Subcutaneous adipose tissue (tissue), 4 donors: ENCODE measurements around the gene VWA3B. TPM values are rescaled to one million over a fixed set of nuclear protein-coding genes. Genes with fewer than 3 reads are reported as not detected.

ENCODE experiments used
- CTCF ChIP-seq: fragments of 450-650 bp; IDR thresholded peaks from one replicate; pipeline ENCODE4 v1.5.1; 2016; ENCODE audit warnings: low read depth, mild to moderate bottlenecking, control low read depth, antibody characterized with exemption, moderate library complexity
- total RNA-seq, 4 donors: library from RNA; depleted of rRNA; stranded (reverse); fragments of >200 nt; gene quantifications; one replicate each; pipeline ENCODE4 v1.1.0, GENCODE V29; 2016

Gene VWA3B
- not detected for total RNA-seq

- TF ChIP-seq CTCF, result no peak
These were observed at the start of gene VWA3B for GRCh38 chr2:98086491-98087446. VWA3B (plus strand) TSS chr2:98087167; CDS start chr2:98093093, 5,926 bp downstream.

GRCh38 chr2:98037206-98037605 lies 49.8 kb upstream of the VWA3B start:
- no peak for TF ChIP-seq CTCF

- TF ChIP-seq CTCF, result no peak
These were observed 49.2 kb upstream of the VWA3B start for GRCh38 chr2:98037666-98038336.

GRCh38 chr2:98039085-98039756 lies 47.7 kb upstream of the VWA3B start:
- no peak for TF ChIP-seq CTCF

- TF ChIP-seq CTCF, result no peak
These were observed 46.5 kb upstream of the VWA3B start for GRCh38 chr2:98040331-98040939.

- TF ChIP-seq CTCF, result no peak
These were observed 43.9 kb upstream of the VWA3B start for GRCh38 chr2:98043101-98043500.
